NCI-H510A (cell line): ENCODE measurements around the gene ZNF786.
"Not testable (repeated sequence)": the region's sequence is repeated elsewhere in the genome, so short reads cannot be mapped to it uniquely, and the experiment has no call there.

Experiments
- DNase-seq: peaks from one replicate; lab custom pipeline; 2025; lab: John Stamatoyannopoulos, UW

The ZNF786 gene

GRCh38 chr7:149084407-149084806, 6.1 kb downstream of the ZNF786 start:
- no peak for DNase-seq

- no peak for DNase-seq
Measured at GRCh38 chr7:149081914-149082313, 8.6 kb downstream of the ZNF786 start.

GRCh38 chr7:149077594-149077993, 12.9 kb downstream of the ZNF786 start:
- no peak for DNase-seq

GRCh38 chr7:149075286-149075685, 15.2 kb downstream of the ZNF786 start:
- no peak for DNase-seq

GRCh38 chr7:149074116-149074885, 16.2 kb downstream of the ZNF786 start:
- no peak for DNase-seq

- no peak for DNase-seq
Measured at GRCh38 chr7:149072438-149072775, 18.1 kb downstream of the ZNF786 start.

GRCh38 chr7:149071641-149072437, 18.7 kb downstream of the ZNF786 start:
- no peak for DNase-seq

- no peak for DNase-seq
Measured at GRCh38 chr7:149071182-149071635, 19.3 kb downstream of the ZNF786 start.

GRCh38 chr7:149070372-149071125, 20.0 kb downstream of the ZNF786 start:
- no peak for DNase-seq

GRCh38 chr7:149067869-149068268, 22.6 kb downstream of the ZNF786 start:
- no peak for DNase-seq

GRCh38 chr7:149063476-149063875, 27.0 kb downstream of the ZNF786 start:
- no peak for DNase-seq

GRCh38 chr7:149062217-149062899, 28.2 kb downstream of the ZNF786 start:
- DNase-seq = not testable (repeated sequence)

- DNase-seq = no peak
Measured at GRCh38 chr7:149060156-149060555, 30.4 kb downstream of the ZNF786 start.

- no peak for DNase-seq
Measured at GRCh38 chr7:149053885-149054284, 36.6 kb downstream of the ZNF786 start.

- no peak for DNase-seq
Measured at GRCh38 chr7:149053384-149053783, 37.1 kb downstream of the ZNF786 start.

- DNase-seq = no peak
Measured at GRCh38 chr7:149050941-149051340, 39.6 kb downstream of the ZNF786 start.

GRCh38 chr7:149048805-149049204, 41.7 kb downstream of the ZNF786 start:
- DNase-seq = no peak

- DNase-seq = no peak
Measured at GRCh38 chr7:149046416-149046815, 44.1 kb downstream of the ZNF786 start.

- no peak for DNase-seq
Measured at GRCh38 chr7:149043936-149044335, 46.6 kb downstream of the ZNF786 start.

- no peak for DNase-seq
Measured at GRCh38 chr7:149041350-149041749, 49.2 kb downstream of the ZNF786 start.

- not testable (repeated sequence) for DNase-seq
Measured at GRCh38 chr7:149038641-149039040, 51.9 kb downstream of the ZNF786 start.

GRCh38 chr7:149036676-149037075, 53.8 kb downstream of the ZNF786 start:
- DNase-seq = no peak
